GM21825 (cell line): ENCODE results near the gene CARD10.
A peak's percentile ranks its signal among the peaks of the same experiment; 100 is the strongest.

Experiments used
- ATAC-seq: cut with Tn5 transposase; IDR thresholded peaks from one replicate; pipeline ENCODE4 v1.9.1; 2021; ENCODE audit warnings: mild to moderate bottlenecking, moderate library complexity; ENCODE audit not compliant: unreplicated experiment

CARD10 gene

DNA sequence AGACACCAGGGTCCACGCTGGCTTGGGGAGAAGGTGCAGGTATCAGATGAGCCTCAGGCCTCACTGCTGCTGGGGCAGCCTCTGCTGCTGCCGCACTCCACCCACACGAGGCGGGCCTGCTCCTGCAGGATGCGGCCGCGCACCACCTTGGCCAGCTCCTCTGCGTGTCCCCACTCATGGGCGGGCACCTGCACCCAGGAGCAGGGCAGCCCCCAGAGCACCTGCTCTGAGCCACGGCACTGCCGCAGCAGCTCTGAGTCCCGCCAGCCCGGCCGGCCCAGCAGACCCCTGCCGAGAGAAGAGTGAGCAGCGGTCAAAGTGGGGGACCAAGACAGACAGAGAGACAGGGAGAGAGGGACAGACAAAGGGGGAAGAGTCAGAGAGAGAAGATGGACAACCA is 28.1 kb downstream of the CARD10 start:
- no peak for ATAC-seq

DNA sequence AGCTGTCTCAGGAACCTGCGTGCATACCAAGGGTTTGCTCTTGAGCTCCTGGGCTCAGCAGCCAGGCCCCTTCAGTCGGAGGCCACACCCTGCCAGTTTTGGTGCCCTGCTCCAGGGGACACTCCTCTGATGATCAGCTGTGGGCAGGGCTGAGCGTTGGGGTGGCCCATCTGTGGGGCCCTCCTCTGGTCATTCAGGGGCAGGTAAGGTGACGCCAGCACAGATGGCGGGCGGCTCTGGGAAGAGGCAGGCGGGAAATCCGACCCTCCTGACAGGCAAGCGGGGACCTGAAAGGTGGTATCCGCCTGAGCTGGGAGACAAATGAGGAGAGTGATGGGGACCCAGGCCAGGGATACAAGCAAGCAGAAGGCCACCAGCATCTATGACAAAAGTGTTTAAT is 29.2 kb downstream of the CARD10 start:
- no peak for ATAC-seq

GRCh38 chr22:37488337-37489135 is 30.7 kb downstream of the CARD10 start:
- no peak for ATAC-seq

- ATAC-seq = no peak
Observed at GRCh38 chr22:37487571-37487970, 31.6 kb downstream of the CARD10 start.

- ATAC-seq = no peak
Observed at GRCh38 chr22:37487129-37487528, 32.1 kb downstream of the CARD10 start.

DNA sequence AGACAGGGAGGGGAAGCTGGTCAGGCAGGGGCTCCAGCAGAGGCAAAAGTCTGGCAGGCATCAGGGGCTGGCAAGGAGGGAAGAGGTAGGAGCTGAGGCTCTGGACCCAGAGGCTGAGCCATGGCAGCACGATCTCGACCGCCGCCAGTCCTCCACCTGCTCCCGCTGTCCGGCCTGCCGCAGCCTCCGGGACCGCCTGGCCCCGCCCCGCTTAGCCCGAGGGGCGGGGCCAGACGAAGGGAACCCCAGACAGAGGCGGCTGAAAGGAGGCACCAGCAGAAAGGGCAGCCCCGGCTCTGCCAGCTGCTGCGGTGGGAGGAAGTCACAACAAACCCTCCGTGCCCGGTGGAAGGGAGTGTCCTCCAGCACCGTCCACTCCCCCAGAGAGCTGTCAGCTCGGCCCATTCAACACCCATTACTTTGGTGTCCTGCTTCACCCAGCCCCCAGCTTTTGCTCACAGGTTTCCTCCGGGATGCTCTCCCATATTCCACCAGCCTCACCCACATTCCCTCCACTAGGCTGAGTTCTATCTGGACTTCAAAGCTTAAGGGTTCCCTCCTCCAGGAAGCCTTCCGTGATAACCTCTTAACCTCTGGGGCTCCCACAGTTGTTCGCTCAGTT is 32.9 kb downstream of the CARD10 start, which contains the start of gene MFNG:
Gene MFNG (minus strand): TSS at position 161 of the 622 bp plus-strand sequence. CDS start 207 bp downstream, outside the sequence.
- ATAC-seq = peak; percentile 48

DNA sequence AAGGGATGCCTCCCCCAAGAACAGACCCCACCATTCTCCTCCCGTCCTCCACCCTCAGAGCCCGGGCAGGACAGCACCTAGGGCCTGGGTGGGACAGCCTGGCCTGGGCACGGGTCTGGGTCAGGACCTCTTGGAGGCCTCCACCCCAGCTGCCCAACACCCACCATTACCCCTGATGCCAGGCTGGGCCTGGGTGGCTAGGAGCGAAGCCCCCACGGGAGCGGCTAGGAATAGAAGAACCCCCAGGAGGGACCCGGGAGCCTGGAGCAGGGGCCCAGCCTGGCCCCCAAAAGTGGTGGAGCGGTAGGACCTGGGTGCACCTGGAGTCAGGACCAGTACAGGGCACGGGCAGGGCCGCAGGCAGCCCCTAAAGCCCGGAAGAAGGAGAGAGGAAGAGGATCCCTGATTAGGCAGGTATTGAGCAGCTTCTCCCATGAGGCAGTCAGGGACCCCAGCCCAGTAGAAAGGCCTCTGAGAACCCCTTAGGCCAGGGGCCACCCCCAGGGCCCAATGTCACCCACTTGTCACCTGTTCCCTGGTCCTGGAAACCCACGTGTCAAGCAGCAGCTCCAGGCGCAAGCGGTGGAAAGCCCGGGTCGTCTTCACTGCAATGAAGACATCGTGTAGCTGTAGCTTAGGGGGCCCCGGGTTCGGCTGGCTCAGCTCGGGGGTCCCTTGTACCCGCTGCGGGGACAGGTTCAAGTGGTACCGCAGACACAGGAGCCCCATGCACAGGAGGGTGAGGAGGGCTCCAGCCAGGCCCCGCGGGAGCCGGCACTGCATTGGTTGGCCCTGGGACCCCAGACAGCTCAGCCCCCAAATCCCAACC is 33.6 kb downstream of the CARD10 start:
- ATAC-seq = peak; percentile 2

DNA sequence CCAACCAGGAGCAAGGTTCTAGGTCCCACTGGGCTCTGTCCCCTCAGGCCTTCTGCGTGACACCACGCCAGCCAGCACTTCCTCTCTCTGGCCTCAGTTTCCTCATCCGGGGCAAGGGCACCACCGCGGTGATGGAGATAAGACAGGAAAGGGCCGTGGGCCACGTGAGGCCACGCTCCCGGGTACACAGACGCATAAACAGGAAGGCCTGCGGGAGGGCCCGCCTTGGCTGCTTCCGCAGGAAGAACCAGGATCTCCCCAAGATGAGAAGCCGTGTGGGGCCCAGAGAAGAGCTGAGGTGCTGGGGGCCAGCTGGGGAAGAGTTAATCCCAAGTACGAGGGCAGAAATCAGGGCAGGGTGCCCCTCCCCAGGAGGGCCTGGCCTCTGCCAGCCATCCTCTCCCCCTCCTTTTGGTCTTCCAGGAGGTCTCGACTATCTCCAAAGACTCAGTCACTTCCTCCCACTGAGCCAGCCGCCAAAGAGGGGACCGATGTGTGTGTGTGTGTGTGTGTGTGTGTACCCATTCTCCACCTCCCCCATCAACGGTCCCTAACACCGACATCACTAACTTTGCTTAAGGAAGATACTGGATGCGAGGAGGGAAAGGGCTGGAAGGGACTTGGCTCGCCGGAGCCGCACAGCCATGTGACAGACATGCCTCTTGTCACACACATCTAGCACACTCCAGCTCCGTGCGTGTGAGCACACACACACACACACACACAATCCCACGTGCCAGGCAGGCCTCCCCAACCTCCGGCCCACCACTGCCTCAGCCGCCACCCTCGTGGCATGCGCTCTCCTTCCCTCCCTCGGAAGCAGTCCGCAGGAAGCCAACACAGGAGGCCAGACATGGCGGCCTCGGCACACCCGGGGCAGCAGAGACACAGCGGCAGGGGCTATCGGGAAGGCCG is 34.5 kb downstream of the CARD10 start:
- peak; percentile 39 for ATAC-seq

GRCh38 chr22:37483050-37483449 is 36.2 kb downstream of the CARD10 start:
- no peak for ATAC-seq

DNA sequence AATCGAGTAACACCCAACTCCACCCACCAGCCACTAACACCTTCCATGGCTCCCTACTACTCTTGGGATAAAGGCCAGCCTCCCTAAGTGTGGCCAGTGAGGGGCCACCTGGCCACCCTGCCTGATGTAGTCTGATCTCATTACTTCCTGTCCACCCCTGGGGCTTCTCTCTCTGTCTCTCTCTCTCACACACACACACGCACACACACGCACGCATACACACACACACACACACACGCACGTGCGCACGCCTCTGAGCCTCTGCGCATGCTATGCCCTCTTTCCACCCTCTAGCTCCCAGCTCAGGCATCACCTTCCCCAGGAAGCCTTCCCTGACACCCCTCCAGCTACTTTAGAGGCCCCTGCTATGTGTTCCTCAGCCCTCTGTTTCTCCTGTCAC is 37.0 kb downstream of the CARD10 start:
- no peak for ATAC-seq

GRCh38 chr22:37481347-37481907 is 37.8 kb downstream of the CARD10 start:
- no peak for ATAC-seq

- no peak for ATAC-seq
Observed at GRCh38 chr22:37480387-37481346, 38.5 kb downstream of the CARD10 start.

DNA sequence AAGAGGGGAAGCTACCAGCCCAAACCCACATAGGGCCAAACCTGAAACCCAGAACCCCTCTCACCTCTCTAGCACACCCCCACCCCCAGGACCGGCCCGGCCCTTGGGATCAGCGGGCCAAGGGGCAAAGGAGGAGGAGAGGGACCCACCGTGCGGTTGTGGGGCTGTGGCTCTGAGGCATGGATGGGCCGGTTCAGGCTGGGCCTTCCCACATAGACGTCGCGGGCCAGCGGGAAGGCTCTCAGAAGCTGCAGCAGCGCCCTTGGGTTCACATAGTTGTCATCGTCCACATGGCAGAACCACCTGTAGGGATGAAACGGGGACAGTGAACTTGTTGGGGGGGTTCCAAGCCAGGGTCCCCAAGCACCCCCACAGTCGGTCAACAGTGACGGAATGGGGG is 40.0 kb downstream of the CARD10 start:
- no peak for ATAC-seq

GRCh38 chr22:37476389-37477329 is 42.6 kb downstream of the CARD10 start:
- ATAC-seq = no peak

DNA sequence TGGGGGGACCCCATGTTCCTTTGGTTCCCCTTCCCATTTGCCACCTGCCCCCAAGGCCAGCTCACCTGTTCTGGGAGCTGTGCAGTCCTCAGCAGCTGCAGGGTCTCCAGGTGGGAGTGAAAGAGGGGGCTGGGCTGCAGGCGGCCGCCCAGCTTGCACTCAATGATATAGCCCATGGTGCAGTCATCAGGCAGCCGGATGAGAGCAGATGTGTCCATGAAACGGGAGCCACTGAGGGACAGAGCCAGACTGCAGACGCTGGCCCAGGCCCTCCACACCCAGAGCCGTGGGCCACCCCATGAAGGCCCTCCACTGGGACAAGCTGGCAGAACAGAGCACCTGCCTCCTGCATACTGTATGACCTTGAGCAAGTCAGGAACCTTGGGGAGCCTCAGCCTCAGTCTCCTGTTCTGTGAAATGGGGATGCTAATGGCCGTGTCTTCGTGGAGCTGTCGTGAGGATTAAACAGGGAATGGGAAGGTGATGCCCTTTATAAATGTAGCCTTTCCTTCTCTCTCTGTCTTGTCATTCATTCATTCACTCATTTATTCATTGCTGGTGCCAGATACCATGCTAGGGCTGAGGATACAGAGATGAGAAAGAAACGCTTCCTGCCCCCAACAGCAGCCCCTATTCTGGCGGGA is 44.6 kb downstream of the CARD10 start:
- no peak for ATAC-seq

DNA sequence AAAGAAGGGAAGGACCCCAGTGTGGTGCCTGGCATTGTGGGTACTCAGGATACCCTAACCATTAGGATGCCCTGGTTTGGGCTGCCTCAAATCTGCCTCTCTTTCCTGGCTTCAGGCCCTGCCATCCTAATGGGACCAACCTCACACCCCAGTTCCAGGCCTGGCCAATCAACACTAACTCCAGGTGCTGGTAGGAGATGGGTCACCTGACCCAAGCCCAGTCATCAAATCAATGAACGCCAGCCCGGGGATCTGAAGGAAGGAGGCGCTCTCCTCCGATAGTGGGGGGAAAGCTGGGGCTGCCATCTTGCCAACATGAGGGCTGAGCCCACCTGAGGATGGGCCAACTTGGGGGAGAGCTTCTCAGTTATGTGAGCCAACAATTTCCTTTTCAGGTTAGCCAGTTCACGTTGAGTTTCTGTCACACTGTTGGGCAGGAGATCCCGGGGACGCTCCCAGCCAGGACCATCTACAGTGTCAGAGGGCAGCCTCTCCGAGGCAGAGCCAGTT is 45.7 kb downstream of the CARD10 start:
- no peak for ATAC-seq

GRCh38 chr22:37472418-37473006 is 46.7 kb downstream of the CARD10 start:
- ATAC-seq = no peak
